Esophagus squamous epithelium (tissue), 5 donors: Measurements from ENCODE around the gene GABRG3. TPM values are rescaled to one million over a fixed set of nuclear protein-coding genes. Genes with fewer than 3 reads are reported as not detected.

Source experiments
- DNase-seq: peaks from one replicate; lab custom pipeline; 2025; lab: John Stamatoyannopoulos, UW
- H3K27ac ChIP-seq, 4 donors: fragments of 200-600 bp; sonication (generic); one replicate each; pipeline ENCODE4 v1.5.1; 2016 to 2019; ENCODE audit warnings: mild to moderate bottlenecking in 1 of 4
- H3K27me3 ChIP-seq, 4 donors: fragments of 200-600 bp; sonication (generic); 1 replicate in 3 of 4; 2 replicates in 1 of 4; pipeline versions ENCODE4 v1.5.1 to v1.6.0; 2017 to 2021; ENCODE audit warnings: antibody characterized with exemption in 1 of 4
- H3K36me3 ChIP-seq, 3 donors: fragments of 200-600 bp; sonication (generic); one replicate each; pipeline ENCODE4 v1.5.1; 2016 to 2019
- H3K4me1 ChIP-seq, 3 donors: fragments of 200-600 bp; sonication (generic); one replicate each; pipeline ENCODE4 v1.5.1; 2017 to 2019
- H3K4me3 ChIP-seq, 4 donors: fragments of 200-600 bp; sonication (generic); 1 replicate in 3 of 4; 2 replicates in 1 of 4; pipeline ENCODE4 v1.5.1; 2016 to 2019; ENCODE audit warnings: mild to moderate bottlenecking in 2 of 4, moderate library complexity in 1 of 4
- H3K9me3 ChIP-seq, 3 donors: fragments of 200-600 bp; sonication (generic); one replicate each; pipeline ENCODE4 v1.5.1; 2016 to 2019
- POLR2A ChIP-seq, 4 donors: fragments of 450-650 bp; IDR thresholded peaks; one replicate each; pipeline ENCODE4 v1.6.1; 2017; ENCODE audit warnings: antibody characterized with exemption in 4 of 4, mild to moderate bottlenecking in 4 of 4, moderate library complexity in 3 of 4
- WGBS, 2 donors: methylation state at CpG; one replicate each; pipeline ENCODE4 v1.1.5; 2018; 5-methylcytosine and 5-hydroxymethylcytosine counted together
- intact Hi-C: fragments of 100-400 bp; cut with DNase I; formaldehyde crosslinking; loops from one replicate; pipeline ENCODE4 v1.15.0; 2022
- total RNA-seq, 4 donors: library from RNA; depleted of rRNA; stranded (reverse); fragments of >200 nt; gene quantifications; one replicate each; pipeline ENCODE4 v1.1.0, GENCODE V29; 2016
- TF ChIP-seq, protein P1 (sequence below), 6 experiments: fragments of 450-650 bp in 4 of 6; fragments of 200-600 bp in 2 of 6; sonication (generic) in 2 of 6; IDR thresholded peaks; one replicate each; pipeline ENCODE4 v1.5.1; 2016 to 2019; ENCODE audit warnings: antibody characterized with exemption in 6 of 6, mild to moderate bottlenecking in 4 of 6, moderate library complexity in 4 of 6
- donor health status: DM: yes; HTN: yes; CAD: no.

Gene GABRG3
- total RNA-seq, 4 donors from 2014 or later = 0.04 to 0.08 TPM; not detected in 2

DNA sequence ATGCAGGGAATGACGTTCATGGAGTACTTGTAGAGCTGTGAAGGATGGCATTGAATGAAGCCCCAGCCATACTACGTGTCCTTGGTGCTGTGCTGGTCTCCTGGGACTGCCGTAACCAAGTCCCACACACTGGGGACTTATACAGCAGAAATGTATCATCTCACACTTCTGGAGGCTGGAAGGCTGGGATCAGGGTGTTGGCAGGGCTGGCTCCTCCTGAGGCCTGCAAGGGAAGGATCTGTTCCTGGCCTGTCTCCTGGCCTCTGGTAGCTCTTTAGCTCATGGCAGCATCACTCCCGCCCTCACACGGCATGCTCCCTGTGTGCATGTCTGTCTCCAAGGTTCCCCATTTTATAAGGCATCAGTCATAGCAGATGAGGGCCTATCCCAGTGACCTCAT is 29.5 kb upstream of the GABRG3 start:
- TF ChIP-seq, protein P1, sequence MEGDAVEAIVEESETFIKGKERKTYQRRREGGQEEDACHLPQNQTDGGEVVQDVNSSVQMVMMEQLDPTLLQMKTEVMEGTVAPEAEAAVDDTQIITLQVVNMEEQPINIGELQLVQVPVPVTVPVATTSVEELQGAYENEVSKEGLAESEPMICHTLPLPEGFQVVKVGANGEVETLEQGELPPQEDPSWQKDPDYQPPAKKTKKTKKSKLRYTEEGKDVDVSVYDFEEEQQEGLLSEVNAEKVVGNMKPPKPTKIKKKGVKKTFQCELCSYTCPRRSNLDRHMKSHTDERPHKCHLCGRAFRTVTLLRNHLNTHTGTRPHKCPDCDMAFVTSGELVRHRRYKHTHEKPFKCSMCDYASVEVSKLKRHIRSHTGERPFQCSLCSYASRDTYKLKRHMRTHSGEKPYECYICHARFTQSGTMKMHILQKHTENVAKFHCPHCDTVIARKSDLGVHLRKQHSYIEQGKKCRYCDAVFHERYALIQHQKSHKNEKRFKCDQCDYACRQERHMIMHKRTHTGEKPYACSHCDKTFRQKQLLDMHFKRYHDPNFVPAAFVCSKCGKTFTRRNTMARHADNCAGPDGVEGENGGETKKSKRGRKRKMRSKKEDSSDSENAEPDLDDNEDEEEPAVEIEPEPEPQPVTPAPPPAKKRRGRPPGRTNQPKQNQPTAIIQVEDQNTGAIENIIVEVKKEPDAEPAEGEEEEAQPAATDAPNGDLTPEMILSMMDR (IDR thresholded peaks at IDR 0.05) = no peak
- TF ChIP-seq POLR2A (IDR thresholded peaks at IDR 0.05) = no peak
- H3K4me1 ChIP-seq = no peaks in the 10 kb centered on the region
- intact Hi-C loops = no loop called here
- DNase-seq = no peak
- no peaks in the 10 kb centered on the region for H3K9me3 ChIP-seq
- H3K36me3 ChIP-seq = no peaks in the 10 kb centered on the region
- no peak overlapping the region for H3K27ac ChIP-seq
- 63 to 75% methylated on average over 3 to 5 of the region's 5 CpGs for WGBS, 2 donors
- H3K4me3 ChIP-seq = no peak overlapping the region
- no peaks in the 10 kb centered on the region for H3K27me3 ChIP-seq

DNA sequence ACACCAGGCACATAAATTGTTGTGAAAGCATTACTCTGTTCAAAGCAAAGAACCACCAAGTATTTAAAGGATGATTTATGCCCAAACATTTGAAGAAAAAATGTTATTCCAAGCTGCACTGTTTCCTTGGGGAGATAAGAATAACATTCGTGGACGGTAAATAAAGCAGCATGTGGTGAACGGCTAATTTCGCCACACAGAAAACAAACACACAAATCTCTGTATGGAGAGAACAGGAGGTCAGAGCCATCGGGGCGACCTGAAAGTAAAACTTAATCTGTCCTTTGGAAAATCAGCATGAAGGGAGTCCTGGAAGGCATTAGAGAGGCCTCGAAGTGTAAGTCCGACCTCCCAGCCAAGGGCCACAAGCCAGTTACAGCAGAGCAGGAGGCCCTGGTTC is 27.1 kb upstream of the GABRG3 start:
- no peak overlapping the region for H3K4me3 ChIP-seq
- 53 to 55% methylated on average over 7 to 8 of the region's 8 CpGs for WGBS, 2 donors
- no peak overlapping the region for H3K27ac ChIP-seq
- no peaks in the 10 kb centered on the region for H3K9me3 ChIP-seq
- intact Hi-C loops = no loop called here
- no peaks in the 10 kb centered on the region for H3K27me3 ChIP-seq
- no peak for DNase-seq
- TF ChIP-seq POLR2A (IDR thresholded peaks at IDR 0.05) = no peak
- TF ChIP-seq, protein P1 (IDR thresholded peaks at IDR 0.05) = no peak
- no peaks in the 10 kb centered on the region for H3K36me3 ChIP-seq
- H3K4me1 ChIP-seq = no peaks in the 10 kb centered on the region

DNA sequence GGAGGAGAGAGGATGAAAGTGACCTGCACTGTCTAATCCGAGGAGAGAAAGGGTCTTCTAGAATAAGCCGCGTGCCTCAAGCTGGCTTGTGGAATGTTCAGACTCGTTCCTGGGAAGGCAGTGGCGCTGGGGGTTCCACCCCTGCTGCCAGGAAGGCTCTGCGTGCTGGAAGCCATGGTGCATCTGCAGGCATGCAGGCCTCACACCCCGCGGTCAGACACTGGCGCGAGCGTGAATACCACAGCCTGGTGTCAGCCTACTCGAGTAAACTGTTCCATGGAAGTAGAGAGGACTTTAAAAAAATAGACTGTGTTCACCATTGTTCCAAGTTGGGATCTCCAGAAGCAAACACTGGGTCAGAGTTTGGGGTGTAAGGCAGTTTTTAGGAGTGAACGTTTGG is 25.9 kb upstream of the GABRG3 start:
- DNase-seq = no peak
- Histone ChIP-seq H3K4me3 (no peak overlapping the region), H3K4me1 (no peaks in the 10 kb centered on the region), H3K36me3 (no peaks in the 10 kb centered on the region), H3K9me3 (no peaks in the 10 kb centered on the region), H3K27me3 (no peaks in the 10 kb centered on the region), H3K27ac (no peak overlapping the region)
- TF ChIP-seq, protein P1 (IDR thresholded peaks at IDR 0.05) = no peak
- no peak for TF ChIP-seq POLR2A (IDR thresholded peaks at IDR 0.05)
- intact Hi-C loops = no loop called here
- 50 to 88% methylated on average over 2 to 10 of the region's 13 CpGs for WGBS, 2 donors

DNA sequence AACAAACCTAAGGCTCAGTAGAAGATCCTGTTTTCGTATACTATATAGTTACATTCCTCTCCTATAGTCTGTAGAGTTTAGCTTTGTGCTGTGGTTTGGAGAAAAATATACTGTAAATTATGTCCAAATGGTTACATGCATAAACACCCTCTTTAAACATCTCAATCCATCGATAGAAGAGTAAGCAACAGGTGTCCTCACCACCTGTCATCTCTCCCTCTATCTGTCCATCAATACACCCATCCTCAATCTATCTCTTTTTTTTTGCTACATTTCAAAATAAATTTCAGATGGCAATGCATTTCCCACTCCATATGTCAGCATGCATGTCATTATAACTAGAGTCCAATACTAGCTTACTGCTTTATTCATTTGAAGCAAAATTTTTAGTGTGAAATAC is 21.0 kb upstream of the GABRG3 start:
- Histone ChIP-seq H3K27ac (no peak overlapping the region), H3K27me3 (no peaks in the 10 kb centered on the region), H3K4me1 (no peaks in the 10 kb centered on the region), H3K9me3 (peaks cover 0 to 3% (median 0%) of the 10 kb centered on the region in 3 donors), H3K4me3 (no peak overlapping the region), H3K36me3 (no peaks in the 10 kb centered on the region)
- TF ChIP-seq, protein P1 (IDR thresholded peaks at IDR 0.05) = no peak
- no peak for TF ChIP-seq POLR2A (IDR thresholded peaks at IDR 0.05)
- 62 to 67% methylated on average over 2 of the region's 2 CpGs for WGBS, 2 donors
- intact Hi-C loops = no loop called here
- DNase-seq = no peak

DNA sequence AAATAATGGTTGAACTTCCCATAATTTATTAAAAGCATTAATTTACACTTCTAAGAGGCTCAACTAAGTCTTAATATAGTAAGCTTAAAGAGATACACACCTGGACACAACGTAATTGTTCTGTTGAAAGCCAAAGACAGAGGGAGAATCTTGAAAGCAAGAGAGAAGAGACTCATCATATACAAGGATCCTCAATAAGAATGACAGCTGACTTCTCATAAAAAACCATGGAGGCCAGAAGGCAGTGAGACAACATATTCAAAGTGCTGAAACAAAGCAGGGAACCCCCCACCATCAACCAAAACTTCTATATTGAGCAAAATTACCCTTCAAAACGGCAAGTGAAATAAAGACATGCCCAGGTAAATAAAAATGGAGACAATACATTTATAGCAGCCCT is 16.6 kb upstream of the GABRG3 start:
- H3K4me3 ChIP-seq = no peak overlapping the region
- 42 to 53% methylated on average over 2 of the region's 2 CpGs for WGBS, 2 donors
- H3K4me1 ChIP-seq = no peaks in the 10 kb centered on the region
- no peaks in the 10 kb centered on the region for H3K36me3 ChIP-seq
- no peak overlapping the region for H3K27ac ChIP-seq
- intact Hi-C loops = no loop called here
- H3K27me3 ChIP-seq = no peaks in the 10 kb centered on the region
- no peak for DNase-seq
- peaks cover 0 to 3% (median 0%) of the 10 kb centered on the region in 3 donors for H3K9me3 ChIP-seq
- no peak for TF ChIP-seq POLR2A (IDR thresholded peaks at IDR 0.05)
- TF ChIP-seq, protein P1 (IDR thresholded peaks at IDR 0.05) = no peak
